ENCODE results near the gene SPTB. TPM values are rescaled to one million over a fixed set of nuclear protein-coding genes. Genes with fewer than 3 reads are reported as not detected.

SPTB gene
- total RNA-seq, 1 donor from 2014 or later = 32.7 TPM

- no peak for DNase-seq
Observed at GRCh38 chr14:64708148-64709004, 171.3 kb downstream of the SPTB start.

- no peak for DNase-seq
Observed at GRCh38 chr14:64707661-64708060, 172.0 kb downstream of the SPTB start.

GRCh38 chr14:64706593-64707193 lies 173.0 kb downstream of the SPTB start:
- peak; percentile 32 for DNase-seq

GRCh38 chr14:64706119-64706592 lies 173.6 kb downstream of the SPTB start:
- DNase-seq = no peak

GRCh38 chr14:64705381-64706118 lies 174.2 kb downstream of the SPTB start:
- no peak for DNase-seq

GRCh38 chr14:64704743-64705380 lies 174.8 kb downstream of the SPTB start:
- DNase-seq = no peak

- peak; percentile 76 for DNase-seq
Observed at GRCh38 chr14:64704143-64704742, 175.5 kb downstream of the SPTB start, which contains the start of gene PLEKHG3. Gene PLEKHG3, plus strand, starts transcription at chr14:64704424. Its CDS starts 23,208 bp downstream, at chr14:64727632.

GRCh38 chr14:64703395-64704142 lies 176.1 kb downstream of the SPTB start:
- DNase-seq = no peak

- no peak for DNase-seq
Observed at GRCh38 chr14:64702493-64703394, 177.0 kb downstream of the SPTB start.

- DNase-seq = no peak
Observed at GRCh38 chr14:64701660-64702059, 178.0 kb downstream of the SPTB start.

GRCh38 chr14:64700894-64701293 lies 178.8 kb downstream of the SPTB start:
- DNase-seq = no peak

- no peak for DNase-seq
Observed at GRCh38 chr14:64700290-64700689, 179.4 kb downstream of the SPTB start.

GRCh38 chr14:64698903-64699302 lies 180.8 kb downstream of the SPTB start:
- no peak for DNase-seq

- no peak for DNase-seq
Observed at GRCh38 chr14:64696355-64696857, 183.3 kb downstream of the SPTB start.

Small RNA genes lying within 50 kb of the gene (small RNA-seq; reads per million reads assigned to genes)
- not detected for gene RPPH1-2P (ENCODE audit: low replicate concordance)

Other genes with a start within 250 kb of the SPTB start
- 39.6 TPM for gene PLEKHG3, start 175.5 kb downstream of the SPTB start, total RNA-seq
- 42.1 TPM for gene CHURC1, start 34.5 kb upstream of the SPTB start, total RNA-seq
- 0.20 TPM for gene GPX2, start 62.8 kb upstream of the SPTB start, total RNA-seq
- 3.4 TPM for gene RAB15, start 92.4 kb upstream of the SPTB start, total RNA-seq
- gene FNTB, start 107.0 kb upstream of the SPTB start, total RNA-seq = 16.5 TPM
- 42.6 TPM for gene MAX, start 222.6 kb upstream of the SPTB start, total RNA-seq